Heart right ventricle (tissue), 16 donors: Measurements from ENCODE around the gene BLNK. TPM values are rescaled to one million over a fixed set of nuclear protein-coding genes. Genes with fewer than 3 reads are reported as not detected.

Source experiments
- ATAC-seq, 8 donors: fragments of 200-7000 bp; cut with Tn5 transposase; one replicate each; pipeline ENCODE4 v1.9.1; 2020; ENCODE audit warnings: mild to moderate bottlenecking in 8 of 8, moderate library complexity in 8 of 8, moderate number of reproducible peaks in 1 of 8
- DNase-seq, 2 donors: peaks; one replicate each; pipeline ENCODE4 v3.0.0-alpha.2; 2020
- H3K27ac ChIP-seq, 10 donors: fragments of 200-600 bp; sonication (generic) in 2 of 10; one replicate each; pipeline versions ENCODE4 v1.5.0 to v1.8.0; 2020 to 2022; ENCODE audit warnings: mild to moderate bottlenecking in 3 of 10
- H3K27me3 ChIP-seq, 7 donors: fragments of 200-600 bp; one replicate each; pipeline ENCODE4 v1.8.0; 2021 to 2022; ENCODE audit warnings: mild to moderate bottlenecking in 2 of 7
- H3K36me3 ChIP-seq, 9 donors: fragments of 200-600 bp; sonication (generic) in 1 of 9; one replicate each; pipeline versions ENCODE4 v1.5.0 to v1.8.0; 2020 to 2022; ENCODE audit warnings: mild to moderate bottlenecking in 2 of 9
- H3K4me1 ChIP-seq, 9 donors: fragments of 200-600 bp; sonication (generic) in 1 of 9; one replicate each; pipeline versions ENCODE4 v1.5.0 to v1.8.0; 2020 to 2022; ENCODE audit warnings: mild to moderate bottlenecking in 4 of 9
- H3K4me3 ChIP-seq, 10 donors: fragments of 200-600 bp; sonication (generic) in 2 of 10; one replicate each; pipeline versions ENCODE4 v1.5.0 to v1.8.0; 2020 to 2022; ENCODE audit warnings: mild to moderate bottlenecking in 7 of 10, moderate library complexity in 2 of 10
- H3K9me3 ChIP-seq, 11 donors: fragments of 200-600 bp in 10 of 11; sonication (generic) in 2 of 11; one replicate each; pipeline versions ENCODE4 v1.5.0 to v1.8.0; 2013 to 2022; ENCODE audit warnings: mild to moderate bottlenecking in 2 of 11, control low read depth in 1 of 11, moderate library complexity in 1 of 11
- CTCF ChIP-seq, 9 donors: fragments of 200-600 bp; sonication (generic) in 2 of 9; IDR thresholded peaks; one replicate each; pipeline versions ENCODE4 v1.5.0 to v1.8.0; 2021 to 2022; ENCODE audit warnings: antibody characterized with exemption in 9 of 9, mild to moderate bottlenecking in 5 of 9, moderate library complexity in 1 of 9
- WGBS, 2 donors: extraction: QIAGEN DNeasy Blood & Tissue Kit; methylation state at CpG; one replicate each; pipeline ENCODE4 v1.1.7; 2013; ENCODE audit warnings: inconsistent platforms in 1 of 2; 5-methylcytosine and 5-hydroxymethylcytosine counted together
- intact Hi-C, 10 donors: fragments of 100-400 bp; cut with DNase I; formaldehyde crosslinking; loops; one replicate each; pipeline versions ENCODE4 v1.11.1 to v1.14.2; 2022
- polyA plus RNA-seq, 2 donors: library from polyadenylated mRNA; stranded (reverse); fragments of 200-250 nt; gene quantifications; one replicate each; pipeline ENCODE4 v1.2.3, GENCODE V29; 2013
- total RNA-seq, 10 donors: library from RNA; stranded (reverse); fragmentation: NEBNext Ultra II Directional in 3 of 10; extraction: Animal tissue kit (Norgen Biotek cat#: 25700) in 3 of 10; gene quantifications; one replicate each; pipeline versions ENCODE4 v1.2.1 to v1.2.4, GENCODE V29; 2021 to 2023
- donor health status: Arrhythmogenic right ventricular cardiomyopathy.
- donor health status: ischemic (EF 13 %, LVEDD 7.1; RV severe dilation, severe dysfunction).
- donor health status: healthy with polysubstance abuse.
- donor health status: DM: no; HTN: yes; CAD: no.
- donor health status: DM: no; HTN: no; CAD: no.
- donor health status: ischemic (EF 25% LVEDD 6.9; RV normal size, moderate dysfunction).
- donor health status: ischemic (EF 25% LVEDD 5.7; RV mildly dilated, moderate dysfunction).
- donor health status: healthy.
- donor health status: DM: yes; HTN: yes; CAD: no.
- donor health status: Ischemic cardiomyopathy.
- donor health status: ischemic (EF 35%, LVEDD 5.7; RV mildly dilated, moderate dysfunction).
- donor health status: nonischemic (EF 11% LVEDD 7.7; RV severe dilation, severe dysfunction).
- donor health status: DM: yes; HTN: yes; CAD: no.
- donor health status: PGD.
- donor health status: ischemic (EF 29% LVEDD 5.4; RV normal size, mild dysfunction).
- donor health status: nonischemic (EF 23%, LVEDD 6.1; RV moderate dilation, normal function).

BLNK gene
- total and polyA plus RNA-seq, 12 donors = 0.25 to 4.4 (median 0.65) TPM

- no peak for ATAC-seq
- Histone ChIP-seq H3K36me3 (peaks cover 0 to under 1% (median 0%) of the 10 kb centered on the region in 9 donors), H3K27me3 (no peaks in the 10 kb centered on the region), H3K9me3 (peaks cover 0 to 84% (median 37%) of the 10 kb centered on the region in 11 donors), H3K4me1 (no peaks in the 10 kb centered on the region), H3K27ac (no peak overlapping the region), H3K4me3 (no peak overlapping the region)
- DNase-seq = no peak
- TF ChIP-seq CTCF (IDR thresholded peaks at IDR 0.05) = no peak
- WGBS, 2 donors = 93 to 94% methylated on average over 1 of the region's 1 CpG
- intact Hi-C loops = no loop called here
Measured at GRCh38 chr10:96172666-96173065, 98.7 kb downstream of the BLNK start.

- no peak for TF ChIP-seq CTCF (IDR thresholded peaks at IDR 0.05)
- Histone ChIP-seq H3K27me3 (no peaks in the 10 kb centered on the region), H3K27ac (no peak overlapping the region), H3K4me1 (no peaks in the 10 kb centered on the region), H3K36me3 (peaks cover 0 to 6% (median 0%) of the 10 kb centered on the region in 9 donors), H3K4me3 (no peak overlapping the region), H3K9me3 (peaks cover 0 to 82% (median 27%) of the 10 kb centered on the region in 11 donors)
- intact Hi-C loops = no loop called here
- DNase-seq (no peak), ATAC-seq (no peak)
Measured at GRCh38 chr10:96170230-96170629, 101.1 kb downstream of the BLNK start.

GRCh38 chr10:96168546-96168945 is 102.8 kb downstream of the BLNK start:
- DNase-seq (no peak), ATAC-seq (no peak)
- Histone ChIP-seq H3K27ac (no peak overlapping the region), H3K27me3 (no peaks in the 10 kb centered on the region), H3K36me3 (peaks cover 0 to 6% (median 0%) of the 10 kb centered on the region in 9 donors), H3K9me3 (peaks cover 0 to 75% (median 27%) of the 10 kb centered on the region in 11 donors), H3K4me3 (no peak overlapping the region), H3K4me1 (no peaks in the 10 kb centered on the region)
- intact Hi-C loops = no loop called here
- WGBS, 2 donors = 66 to 69% methylated on average over 1 of the region's 1 CpG
- TF ChIP-seq CTCF (IDR thresholded peaks at IDR 0.05) = no peak

GRCh38 chr10:96165726-96166125 is 105.6 kb downstream of the BLNK start:
- intact Hi-C loops = no loop called here
- Histone ChIP-seq H3K4me3 (no peak overlapping the region), H3K4me1 (no peaks in the 10 kb centered on the region), H3K9me3 (peaks cover 0 to 48% (median 21%) of the 10 kb centered on the region in 11 donors), H3K27me3 (no peaks in the 10 kb centered on the region), H3K27ac (no peak overlapping the region), H3K36me3 (peaks cover 0 to 10% (median 3%) of the 10 kb centered on the region in 9 donors)
- ATAC-seq (no peak), DNase-seq (no peak)
- 94 to 98% methylated on average over 6 of the region's 6 CpGs for WGBS, 2 donors
- TF ChIP-seq CTCF (IDR thresholded peaks at IDR 0.05) = no peak
